Gastrocnemius medialis (tissue), 4 donors: ENCODE data around the gene NME8.

ENCODE experiments used
- POLR2A ChIP-seq, 2 donors: fragments of 450-650 bp; IDR thresholded peaks; one replicate each; pipeline ENCODE4 v1.6.1; 2017; ENCODE audit warnings: antibody characterized with exemption in 2 of 2, mild to moderate bottlenecking in 2 of 2, moderate library complexity in 2 of 2
- TF ChIP-seq, protein P1 (sequence below), 5 experiments: fragments of 450-650 bp in 3 of 5; fragments of 200-600 bp in 2 of 5; sonication (generic) in 2 of 5; IDR thresholded peaks in 4 of 5; conservative IDR thresholded peaks in 1 of 5; 1 replicate in 4 of 5; 2 replicates in 1 of 5; pipeline ENCODE4 v1.5.1; 2016 to 2019; ENCODE audit warnings: antibody characterized with exemption in 5 of 5, mild to moderate bottlenecking in 3 of 5, moderate library complexity in 3 of 5

DNA sequence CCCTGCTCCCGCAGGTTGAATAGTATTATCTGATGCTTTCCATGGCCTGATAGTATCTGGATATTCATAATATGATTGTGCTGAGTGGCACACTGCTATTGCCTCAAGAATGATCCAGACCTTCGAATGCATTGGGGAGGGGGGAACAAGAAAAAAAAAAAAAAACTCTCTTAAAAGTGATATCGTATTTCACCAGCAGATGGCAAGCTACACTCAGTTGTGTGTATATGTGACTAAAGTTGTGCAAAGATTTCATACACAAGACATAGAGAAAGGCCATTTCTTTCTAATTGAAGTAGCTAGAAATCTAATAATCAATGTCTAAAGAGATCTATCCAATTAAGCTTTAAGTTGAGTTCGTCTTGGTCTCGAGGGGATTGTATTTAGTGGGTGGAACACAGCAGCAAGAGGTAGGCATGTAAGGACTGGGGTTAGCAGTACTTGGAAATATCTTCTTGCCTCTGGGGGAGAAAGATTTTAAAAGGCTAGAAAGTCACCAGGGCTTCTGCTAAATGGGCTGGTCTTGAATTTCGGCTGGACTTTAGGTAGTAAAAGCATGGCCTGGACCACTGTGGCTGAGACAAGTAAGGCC, 52.9 kb downstream of the NME8 start:
- no peak for TF ChIP-seq POLR2A (IDR thresholded peaks at IDR 0.05)
- TF ChIP-seq, protein P1, sequence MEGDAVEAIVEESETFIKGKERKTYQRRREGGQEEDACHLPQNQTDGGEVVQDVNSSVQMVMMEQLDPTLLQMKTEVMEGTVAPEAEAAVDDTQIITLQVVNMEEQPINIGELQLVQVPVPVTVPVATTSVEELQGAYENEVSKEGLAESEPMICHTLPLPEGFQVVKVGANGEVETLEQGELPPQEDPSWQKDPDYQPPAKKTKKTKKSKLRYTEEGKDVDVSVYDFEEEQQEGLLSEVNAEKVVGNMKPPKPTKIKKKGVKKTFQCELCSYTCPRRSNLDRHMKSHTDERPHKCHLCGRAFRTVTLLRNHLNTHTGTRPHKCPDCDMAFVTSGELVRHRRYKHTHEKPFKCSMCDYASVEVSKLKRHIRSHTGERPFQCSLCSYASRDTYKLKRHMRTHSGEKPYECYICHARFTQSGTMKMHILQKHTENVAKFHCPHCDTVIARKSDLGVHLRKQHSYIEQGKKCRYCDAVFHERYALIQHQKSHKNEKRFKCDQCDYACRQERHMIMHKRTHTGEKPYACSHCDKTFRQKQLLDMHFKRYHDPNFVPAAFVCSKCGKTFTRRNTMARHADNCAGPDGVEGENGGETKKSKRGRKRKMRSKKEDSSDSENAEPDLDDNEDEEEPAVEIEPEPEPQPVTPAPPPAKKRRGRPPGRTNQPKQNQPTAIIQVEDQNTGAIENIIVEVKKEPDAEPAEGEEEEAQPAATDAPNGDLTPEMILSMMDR (IDR thresholded peaks at IDR 0.05 in 4 of 5, conservative IDR thresholded peaks at IDR 0.05 in 1 of 5) = peak; percentile 33 to 59 (median 38)
